COLO829 (cell line): ENCODE data around the gene INTS2.
"Not testable (repeated sequence)": the region's sequence is repeated elsewhere in the genome, so short reads cannot be mapped to it uniquely, and the experiment has no call there.

Experiments
- DNase-seq: peaks from one replicate; pipeline ENCODE4 v3.0.0; 2012; ENCODE audit warnings: low spot score

INTS2 gene, protein sequence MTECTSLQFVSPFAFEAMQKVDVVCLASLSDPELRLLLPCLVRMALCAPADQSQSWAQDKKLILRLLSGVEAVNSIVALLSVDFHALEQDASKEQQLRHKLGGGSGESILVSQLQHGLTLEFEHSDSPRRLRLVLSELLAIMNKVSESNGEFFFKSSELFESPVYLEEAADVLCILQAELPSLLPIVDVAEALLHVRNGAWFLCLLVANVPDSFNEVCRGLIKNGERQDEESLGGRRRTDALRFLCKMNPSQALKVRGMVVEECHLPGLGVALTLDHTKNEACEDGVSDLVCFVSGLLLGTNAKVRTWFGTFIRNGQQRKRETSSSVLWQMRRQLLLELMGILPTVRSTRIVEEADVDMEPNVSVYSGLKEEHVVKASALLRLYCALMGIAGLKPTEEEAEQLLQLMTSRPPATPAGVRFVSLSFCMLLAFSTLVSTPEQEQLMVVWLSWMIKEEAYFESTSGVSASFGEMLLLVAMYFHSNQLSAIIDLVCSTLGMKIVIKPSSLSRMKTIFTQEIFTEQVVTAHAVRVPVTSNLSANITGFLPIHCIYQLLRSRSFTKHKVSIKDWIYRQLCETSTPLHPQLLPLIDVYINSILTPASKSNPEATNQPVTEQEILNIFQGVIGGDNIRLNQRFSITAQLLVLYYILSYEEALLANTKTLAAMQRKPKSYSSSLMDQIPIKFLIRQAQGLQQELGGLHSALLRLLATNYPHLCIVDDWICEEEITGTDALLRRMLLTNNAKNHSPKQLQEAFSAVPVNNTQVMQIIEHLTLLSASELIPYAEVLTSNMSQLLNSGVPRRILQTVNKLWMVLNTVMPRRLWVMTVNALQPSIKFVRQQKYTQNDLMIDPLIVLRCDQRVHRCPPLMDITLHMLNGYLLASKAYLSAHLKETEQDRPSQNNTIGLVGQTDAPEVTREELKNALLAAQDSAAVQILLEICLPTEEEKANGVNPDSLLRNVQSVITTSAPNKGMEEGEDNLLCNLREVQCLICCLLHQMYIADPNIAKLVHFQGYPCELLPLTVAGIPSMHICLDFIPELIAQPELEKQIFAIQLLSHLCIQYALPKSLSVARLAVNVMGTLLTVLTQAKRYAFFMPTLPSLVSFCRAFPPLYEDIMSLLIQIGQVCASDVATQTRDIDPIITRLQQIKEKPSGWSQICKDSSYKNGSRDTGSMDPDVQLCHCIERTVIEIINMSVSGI

DNA sequence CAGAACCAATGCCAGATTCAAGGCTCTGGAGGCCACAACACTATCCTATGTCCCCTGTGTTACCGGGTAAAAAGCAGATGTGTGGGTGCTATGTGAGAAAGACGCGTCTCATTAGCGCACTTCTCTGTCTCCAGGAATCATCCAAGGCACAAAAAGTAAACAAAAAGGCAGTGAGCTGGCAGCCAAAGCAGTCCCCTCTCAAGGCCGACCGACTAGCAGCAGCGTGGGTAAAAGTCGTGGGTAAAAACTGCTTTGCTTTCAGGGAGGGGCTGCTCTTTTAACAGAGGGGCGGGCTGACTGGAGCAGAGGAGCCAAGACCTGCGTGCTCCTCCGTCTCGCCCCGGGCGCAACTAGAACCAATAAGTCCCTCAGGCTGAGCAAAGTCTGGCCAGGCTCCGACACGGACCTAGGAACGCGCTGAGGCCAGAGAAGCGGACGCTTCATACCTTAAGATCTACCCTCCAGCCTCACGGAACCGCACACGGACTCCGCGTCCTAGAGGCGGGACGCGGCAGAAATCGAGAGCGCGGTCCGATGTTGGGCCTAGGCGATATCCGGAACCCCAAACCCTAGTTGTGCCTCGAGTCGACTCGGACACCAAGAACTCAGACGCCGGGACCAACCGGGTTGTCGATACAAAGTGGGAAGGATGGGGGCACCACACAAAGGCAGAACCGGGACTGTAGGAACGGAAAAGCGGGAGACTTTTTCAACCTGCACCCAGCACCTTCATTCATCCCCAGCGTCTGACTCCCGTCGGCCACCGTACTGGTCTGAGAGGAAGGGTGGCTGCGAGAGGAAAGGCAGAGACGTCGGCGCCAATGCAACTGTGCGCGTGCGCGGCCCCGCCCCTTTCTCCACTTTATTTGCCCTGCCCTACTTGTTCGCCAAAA lies at the start of gene INTS2:
Gene INTS2, minus strand, starts transcription at position 775 of the 893 bp plus-strand sequence. CDS start 1,338 bp downstream, outside the sequence.
- peak; percentile 95 for DNase-seq

DNA sequence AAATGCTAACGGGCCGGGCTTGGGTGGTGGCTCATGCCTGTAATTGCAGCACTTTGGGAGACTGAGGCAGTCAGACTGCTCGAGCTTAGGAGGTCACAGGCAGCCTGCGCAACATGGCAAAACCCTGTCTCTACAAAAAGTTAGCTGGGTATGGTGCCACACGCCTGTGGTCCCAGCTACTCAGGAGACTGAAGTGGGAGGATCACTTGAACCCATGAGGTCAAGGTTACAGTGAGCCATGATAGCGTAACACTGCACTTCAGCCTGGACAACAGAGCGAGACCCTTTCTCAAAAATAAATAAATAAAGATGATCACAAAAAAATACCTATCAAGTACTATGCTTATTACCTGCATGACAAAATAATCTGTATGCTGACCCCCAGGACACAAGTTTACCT lies 46.3 kb upstream of the INTS2 start:
- no peak for DNase-seq

DNA sequence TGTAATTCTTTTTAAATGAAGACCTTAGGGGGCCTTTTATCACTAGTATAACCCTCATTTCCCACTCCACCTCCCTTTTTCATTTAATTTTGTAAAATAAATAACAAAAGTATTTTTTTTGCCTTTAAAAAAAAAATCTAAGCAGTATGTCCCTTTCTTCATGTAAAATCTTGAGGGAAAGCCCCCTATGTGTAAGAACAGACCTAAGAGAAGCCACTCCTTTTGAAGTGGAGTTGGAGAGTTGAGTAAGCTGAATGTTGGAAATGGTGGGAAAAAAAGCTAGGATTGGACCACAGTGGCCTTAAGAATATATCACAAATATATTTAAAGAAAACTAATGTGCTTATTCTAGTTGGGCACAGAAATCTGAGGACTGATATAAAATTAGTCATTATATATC lies 44.5 kb upstream of the INTS2 start:
- no peak for DNase-seq

DNA sequence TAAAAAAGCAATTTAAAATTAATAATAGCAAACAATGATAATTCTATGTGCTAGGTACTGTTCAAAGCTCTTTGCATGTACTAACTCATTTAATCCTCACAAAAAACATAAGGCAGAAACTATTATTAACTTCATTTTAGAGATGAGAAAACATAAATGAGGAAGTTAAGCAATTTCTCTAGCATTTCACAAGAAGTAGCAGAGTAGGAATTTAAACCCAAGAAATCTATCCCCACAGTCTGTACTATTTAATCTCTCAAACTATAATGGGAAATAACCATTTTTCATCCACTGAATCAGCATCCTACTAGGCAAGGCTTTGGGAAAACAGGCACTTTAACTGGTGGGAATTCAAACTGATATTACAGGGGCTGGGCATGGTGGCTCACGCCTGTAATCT lies 42.2 kb upstream of the INTS2 start:
- DNase-seq: no peak

DNA sequence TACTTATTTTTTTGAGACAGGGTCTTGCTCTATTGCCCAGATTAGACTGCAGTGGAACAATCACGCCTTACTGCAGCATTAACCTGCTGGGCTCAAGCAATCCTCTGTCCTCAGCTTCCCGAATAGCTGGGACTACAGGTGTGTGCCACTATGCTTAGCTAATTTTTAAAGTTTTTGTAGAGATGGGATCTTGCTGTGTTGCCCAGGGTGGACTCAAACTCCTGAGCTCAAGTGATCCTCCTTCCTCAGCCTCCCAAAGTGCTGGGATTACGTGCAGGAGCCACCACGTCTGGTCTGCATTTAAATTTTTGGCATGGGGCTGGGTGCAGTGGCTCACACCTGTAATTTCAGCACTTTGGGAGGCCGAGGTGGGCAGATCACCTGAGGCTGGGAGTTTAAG lies 41.0 kb upstream of the INTS2 start:
- DNase-seq: no peak

DNA sequence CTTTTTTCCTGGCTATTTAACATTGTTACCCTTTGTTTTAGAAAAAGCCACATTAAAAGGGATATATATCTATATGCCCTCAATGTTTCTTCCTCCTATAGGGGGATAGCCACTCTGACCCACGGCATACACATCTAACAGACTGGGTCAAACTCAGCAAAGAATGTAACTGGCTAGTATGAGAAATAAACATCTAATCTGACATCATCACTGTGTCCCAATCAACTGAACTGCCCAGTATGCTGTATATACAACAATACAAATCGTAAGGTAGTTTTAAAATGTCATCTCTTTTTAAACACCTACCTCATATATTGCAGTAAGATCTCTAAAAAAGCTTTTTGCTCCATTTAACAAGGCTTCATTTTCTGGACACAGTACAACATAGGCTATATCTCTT lies 39.9 kb upstream of the INTS2 start:
- no peak for DNase-seq

DNA sequence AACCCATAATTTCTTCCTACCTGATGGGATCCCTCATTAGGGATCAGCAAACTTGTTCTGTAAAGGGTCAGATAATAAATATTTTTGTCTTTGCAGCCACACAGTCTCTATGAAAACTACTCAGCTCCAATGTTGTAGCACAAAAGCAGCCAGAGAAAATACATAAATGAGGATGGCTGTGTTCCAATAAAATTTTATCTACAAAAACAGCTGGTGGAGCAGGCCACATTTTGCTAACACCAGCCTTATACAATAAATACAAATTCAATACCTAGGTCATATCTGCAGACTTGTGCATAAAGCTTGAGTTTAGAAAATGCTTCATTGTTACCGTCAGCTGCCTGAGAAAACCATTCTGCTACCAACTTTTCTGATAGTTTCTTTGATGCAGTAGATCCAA lies 38.4 kb upstream of the INTS2 start:
- DNase-seq: no peak

DNA sequence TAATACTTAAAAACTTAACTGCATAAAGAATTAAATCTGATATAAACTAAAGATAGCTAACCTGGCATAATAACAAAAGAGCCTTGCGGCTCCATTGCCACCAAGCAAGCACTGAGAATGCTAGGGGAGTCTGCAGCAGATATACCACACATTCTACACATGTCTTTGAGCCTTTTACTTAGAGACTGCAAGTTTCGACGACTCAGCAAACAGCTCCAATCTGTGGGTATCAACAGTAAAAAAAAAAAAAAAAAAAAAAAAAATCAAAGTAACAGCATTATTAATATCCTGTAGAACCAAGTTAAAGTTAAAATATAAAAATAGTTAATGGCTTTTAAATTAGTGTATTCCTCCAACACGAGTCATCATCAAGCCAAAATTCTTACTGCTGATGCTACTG lies 27.8 kb upstream of the INTS2 start:
- no peak for DNase-seq

DNA sequence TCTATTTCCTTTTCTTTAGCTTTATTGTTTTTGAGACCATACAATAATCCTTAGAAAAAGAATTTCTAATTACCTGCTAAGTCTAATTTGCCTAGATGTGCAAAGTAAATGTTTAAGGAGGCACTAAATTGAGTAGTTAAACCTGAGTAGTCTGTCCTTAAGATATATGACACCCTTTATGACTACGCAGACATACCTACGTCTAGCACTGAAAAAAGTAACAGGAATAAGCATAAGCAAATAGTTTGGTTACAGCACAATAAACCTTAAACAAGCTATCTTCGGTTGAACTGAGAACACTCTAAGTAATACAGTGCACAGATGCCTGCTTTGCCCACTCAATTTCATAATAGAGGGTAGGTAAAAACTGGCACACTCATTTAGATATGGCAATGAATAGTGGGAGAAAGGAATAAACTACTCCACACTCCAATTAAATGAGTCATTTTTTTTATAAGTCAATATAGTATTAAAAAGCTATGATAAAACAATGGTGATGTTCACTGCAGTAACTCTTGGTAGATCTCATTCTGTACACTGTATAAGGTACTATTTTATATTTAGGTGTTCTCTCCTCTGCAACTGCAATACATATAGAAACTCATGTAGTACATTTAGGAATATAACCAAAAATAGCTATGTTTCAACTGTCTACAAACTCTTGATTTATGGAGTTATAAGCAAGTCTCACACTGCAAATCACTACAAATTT lies 19.7 kb upstream of the INTS2 start:
- no peak for DNase-seq

DNA sequence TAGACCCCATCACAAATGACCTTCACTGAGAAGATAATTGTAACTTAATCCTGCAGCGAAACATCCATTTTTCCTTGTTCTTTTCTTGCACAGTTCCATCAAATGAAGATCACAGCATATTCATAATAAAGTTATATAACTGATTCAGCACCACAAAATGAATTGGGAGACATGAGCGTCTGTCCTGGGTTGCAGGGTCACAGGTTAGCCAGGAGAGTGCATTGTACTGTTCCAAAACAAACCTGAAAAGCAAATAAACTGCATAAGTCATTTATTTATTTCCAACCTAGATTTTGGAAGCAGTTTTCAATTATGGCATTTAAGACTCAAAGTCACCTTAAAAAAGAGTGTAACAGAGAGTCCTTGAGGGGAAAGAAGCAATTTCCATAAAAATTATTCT lies 18.6 kb upstream of the INTS2 start:
- no peak for DNase-seq

DNA sequence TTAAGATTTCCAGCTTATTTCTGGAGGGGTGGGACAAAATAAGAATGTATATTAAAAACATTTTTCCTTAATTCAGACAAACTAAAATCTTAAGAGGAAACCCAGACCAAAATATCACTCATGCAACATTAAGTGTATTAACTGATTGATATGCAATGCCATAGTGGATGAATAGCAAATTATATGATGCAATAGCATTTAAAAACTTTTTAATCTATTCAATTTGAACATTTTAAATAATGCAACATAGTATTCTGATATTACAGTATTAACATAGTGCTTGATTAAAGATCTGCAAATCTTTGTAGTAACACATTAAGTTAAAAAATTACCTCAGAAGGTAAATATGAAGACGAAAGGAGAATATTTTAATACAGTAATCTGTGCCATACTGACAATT lies 15.3 kb upstream of the INTS2 start:
- no peak for DNase-seq

DNA sequence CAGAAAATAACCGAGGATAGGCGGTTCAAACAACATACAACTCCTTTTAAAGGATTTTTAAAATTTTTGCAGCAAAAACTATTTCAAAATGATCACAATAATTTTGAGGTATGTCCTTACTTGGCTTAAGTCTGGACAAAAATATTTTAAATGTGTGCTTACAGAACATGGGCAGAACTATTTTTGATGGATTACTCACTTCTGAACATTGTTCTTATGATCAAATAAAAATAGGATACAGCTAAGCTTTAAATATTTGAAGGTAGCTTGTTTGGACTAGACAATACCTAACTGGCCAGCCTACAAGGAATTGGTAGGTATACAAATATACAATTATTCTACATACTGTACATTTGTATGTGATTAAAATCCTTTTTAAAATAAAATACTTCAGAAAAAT lies 14.3 kb upstream of the INTS2 start:
- no peak for DNase-seq

DNA sequence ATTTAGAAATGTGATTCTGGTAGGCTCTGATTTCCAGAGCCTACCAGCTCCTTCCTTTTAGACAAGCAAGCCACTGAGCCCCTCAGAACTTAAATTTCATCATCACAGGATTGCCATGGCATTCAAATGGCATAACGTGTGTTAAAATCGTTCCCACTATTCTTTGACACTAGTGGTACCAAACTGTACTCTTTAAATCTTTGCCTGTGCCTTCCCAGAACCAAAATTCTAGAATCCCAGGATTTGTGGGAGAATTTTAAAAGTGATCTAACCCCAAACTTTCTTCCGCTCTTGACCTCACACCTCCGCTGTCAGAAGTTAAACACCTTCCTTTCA lies 287 bp upstream of the INTS2 start:
- no peak for DNase-seq

DNA sequence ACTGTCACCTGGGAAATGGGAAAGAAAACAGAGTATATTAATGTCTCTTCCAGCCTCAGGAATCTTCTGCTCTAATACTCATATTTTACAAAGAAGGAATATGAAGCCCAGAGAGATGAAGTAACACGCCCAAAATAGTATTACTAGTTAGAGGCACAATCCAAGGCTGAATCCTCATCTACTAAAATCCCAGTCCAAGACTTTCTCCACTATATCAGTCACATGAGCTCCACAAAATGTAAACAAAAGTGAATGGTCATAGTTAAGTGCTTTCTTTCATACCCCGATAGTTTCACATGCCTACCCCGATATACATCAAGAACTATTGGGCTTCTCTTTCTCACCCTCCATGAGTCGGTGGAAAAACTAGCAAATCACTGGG lies 965 bp downstream of the INTS2 start:
- DNase-seq: peak; percentile 8

DNA sequence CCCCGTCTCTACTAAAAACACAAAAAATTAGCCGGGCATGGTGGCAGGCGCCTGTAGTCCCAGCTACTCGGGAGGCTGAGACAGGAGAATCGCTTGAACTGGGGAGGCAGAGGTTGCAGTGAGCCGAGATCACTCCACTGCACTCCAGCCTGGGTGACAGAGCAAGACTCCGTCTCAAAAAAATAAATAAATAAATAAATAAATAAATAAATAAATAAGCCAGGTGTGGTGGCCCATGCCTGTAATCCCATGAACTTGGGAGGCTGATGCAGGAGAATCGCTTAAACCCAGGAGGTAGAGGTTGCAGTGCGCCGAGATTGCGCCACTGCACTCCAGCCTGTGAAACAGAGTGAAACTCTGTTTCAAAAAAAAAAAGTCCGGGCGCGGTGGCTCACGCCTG lies 12.6 kb downstream of the INTS2 start:
- not testable (repeated sequence) for DNase-seq

DNA sequence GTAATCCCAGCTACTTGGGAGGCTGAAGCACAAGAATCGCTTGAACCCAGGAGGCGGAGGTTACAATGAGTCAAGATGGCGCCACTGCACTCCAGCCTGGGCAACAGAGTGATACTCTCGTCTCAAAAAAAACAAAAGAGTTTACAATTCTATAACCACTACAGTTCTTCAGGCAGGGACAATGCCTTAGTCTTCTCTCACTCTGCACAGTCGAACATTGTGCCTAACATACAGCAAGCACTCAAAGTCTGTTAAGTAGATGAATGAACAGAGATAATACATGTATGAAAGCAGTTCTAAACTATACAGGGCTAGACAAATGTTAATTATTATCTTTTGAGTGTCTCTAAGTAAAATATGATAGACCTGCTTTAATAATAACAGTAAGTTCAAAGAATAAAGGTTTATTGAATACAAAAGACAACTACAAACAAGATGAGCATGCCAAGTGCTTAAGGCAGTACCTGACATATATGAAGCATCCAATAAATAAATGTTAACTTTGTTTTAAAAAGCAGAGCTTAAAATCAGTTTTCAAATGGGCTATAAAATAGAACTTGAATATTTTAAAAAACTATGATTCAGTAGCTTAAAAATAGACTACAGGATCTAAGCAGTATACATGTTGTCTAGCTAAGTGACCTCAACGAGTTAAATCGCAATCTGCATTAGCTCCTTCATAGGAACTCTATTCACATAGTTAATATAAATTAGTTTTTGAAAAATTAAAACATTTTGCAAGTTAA lies 19.3 kb downstream of the INTS2 start:
- no peak for DNase-seq

DNA sequence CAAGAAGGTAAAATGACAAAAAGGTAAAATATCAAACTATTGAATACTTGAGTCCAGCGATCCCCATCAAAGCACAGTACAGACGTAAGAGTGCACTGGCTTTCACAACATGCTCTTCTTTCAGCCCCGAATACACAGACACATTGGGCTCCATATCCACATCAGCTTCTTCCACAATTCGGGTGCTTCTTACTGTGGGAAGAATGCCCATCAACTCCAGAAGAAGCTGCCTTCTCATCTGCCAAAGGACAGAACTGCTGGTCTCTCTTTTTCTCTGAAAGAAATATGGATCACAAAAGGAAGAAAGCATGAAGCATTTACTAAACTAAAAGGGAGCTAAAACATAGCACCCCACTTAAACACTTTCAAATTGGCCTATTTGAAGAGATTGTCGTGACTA lies 20.4 kb downstream of the INTS2 start:
- DNase-seq: no peak

DNA sequence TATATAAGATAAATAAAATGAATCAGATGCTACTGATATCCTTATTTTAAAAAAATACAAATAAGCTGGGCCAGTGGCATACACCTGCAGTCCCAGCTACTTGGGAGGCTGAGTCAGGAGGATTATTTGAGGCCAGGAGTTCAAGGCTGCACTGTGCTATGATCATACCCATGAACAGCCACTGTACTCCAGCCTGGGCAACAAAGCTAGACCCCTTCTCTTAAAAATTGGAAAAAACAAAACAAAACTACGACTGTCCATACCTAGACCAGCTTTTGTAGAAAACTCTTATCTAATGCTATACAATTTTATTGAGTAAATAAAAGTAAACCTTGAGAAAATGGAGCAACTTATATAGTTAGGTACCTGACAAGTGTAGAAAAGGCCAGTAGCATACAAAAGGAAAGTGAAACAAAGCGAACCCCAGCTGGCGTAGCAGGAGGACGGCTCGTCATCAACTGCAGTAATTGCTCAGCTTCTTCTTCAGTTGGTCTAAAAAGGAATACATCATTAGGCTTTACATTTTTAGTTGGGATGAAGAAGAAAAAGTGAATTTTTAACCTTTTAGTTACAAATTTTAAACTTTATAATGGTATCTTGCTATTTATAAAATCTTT lies 23.6 kb downstream of the INTS2 start:
- DNase-seq: no peak

DNA sequence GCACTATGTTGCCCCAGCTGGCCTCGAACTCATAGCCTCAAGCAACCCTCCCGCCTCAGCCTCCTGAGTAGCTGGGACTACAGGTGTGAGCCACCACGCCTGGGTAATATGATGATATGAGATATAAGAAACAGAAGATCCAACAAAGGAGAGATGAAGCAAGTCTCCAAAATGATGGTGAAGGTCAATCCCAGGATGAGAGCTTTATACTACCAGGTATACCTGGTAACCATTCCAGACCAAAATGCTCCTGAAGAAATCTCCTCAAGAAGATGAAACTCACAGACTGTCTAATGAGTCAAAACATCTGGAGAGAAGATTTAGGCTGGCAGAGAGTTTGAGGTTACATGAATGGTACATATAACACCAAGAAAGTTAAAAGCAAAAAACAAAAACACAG lies 24.5 kb downstream of the INTS2 start:
- DNase-seq: no peak
